COLO829 (cell line): Measurements from ENCODE around the gene MUC20.
A peak's percentile ranks its signal among the peaks of the same experiment; 100 is the strongest.
"Not testable (repeated sequence)": the region's sequence is repeated elsewhere in the genome, so short reads cannot be mapped to it uniquely, and the experiment has no call there.

Experiments used
- DNase-seq: peaks from one replicate; pipeline ENCODE4 v3.0.0; 2012; ENCODE audit warnings: low spot score

The MUC20 gene

GRCh38 chr3:195770841-195771645 is 50.3 kb downstream of the MUC20 start:
- DNase-seq = not testable (repeated sequence)

- DNase-seq = no peak
These were observed 51.0 kb downstream of the MUC20 start for GRCh38 chr3:195771646-195772300.

- no peak for DNase-seq
These were observed 53.3 kb downstream of the MUC20 start for GRCh38 chr3:195773956-195774537.

DNA sequence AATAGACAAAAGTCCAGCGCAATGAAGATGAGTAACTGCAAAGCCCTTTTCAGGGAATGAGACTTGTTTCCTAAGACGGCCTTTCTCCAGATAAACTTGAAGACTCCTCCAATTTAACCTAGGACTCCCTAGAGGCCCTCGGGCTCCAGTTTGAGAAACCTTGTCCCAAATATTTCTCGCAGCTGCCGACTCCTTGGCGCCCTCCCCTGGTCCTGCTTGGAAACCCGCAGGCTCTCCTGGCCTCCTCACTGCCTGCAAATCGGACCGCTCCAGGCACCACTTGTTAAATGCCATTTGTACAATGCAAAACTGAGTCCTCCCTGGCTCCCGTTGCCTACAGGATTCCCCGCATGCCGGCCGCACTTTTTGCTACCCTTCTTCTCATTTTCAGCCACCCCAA is 54.1 kb downstream of the MUC20 start:
- DNase-seq = peak; percentile 35

- no peak for DNase-seq
These were observed 57.2 kb downstream of the MUC20 start for GRCh38 chr3:195777975-195778374.

DNA sequence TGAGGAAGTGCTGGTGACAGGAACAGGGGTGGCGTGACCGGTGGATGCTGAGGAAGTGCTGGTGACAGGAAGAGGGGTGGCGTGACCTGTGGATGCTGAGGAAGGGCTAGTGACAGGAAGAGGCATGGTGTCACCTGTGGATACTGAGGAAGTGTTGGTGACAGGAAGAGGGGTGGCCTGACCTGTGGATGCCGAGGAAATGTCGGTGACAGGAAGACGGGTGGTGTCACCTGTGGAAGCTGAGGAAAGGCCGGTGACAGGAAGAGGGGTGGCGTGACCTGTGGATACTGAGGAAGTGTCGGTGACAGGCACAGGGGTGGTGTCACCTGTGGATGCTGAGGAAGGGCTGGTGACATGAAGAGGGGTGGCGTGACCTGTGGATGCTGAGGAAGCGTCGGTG is 60.5 kb downstream of the MUC20 start:
- DNase-seq = not testable (repeated sequence)
